Brain microvascular endothelial cell (primary cell): ENCODE results near the gene MESD.

Experiments used
- DNase-seq: peaks from one replicate; pipeline ENCODE4 v3.0.0-alpha.2; 2020
- H3K27ac ChIP-seq: fragments of 250-450 bp; sonication (Bioruptor Pico); 2 replicates; pipeline ENCODE4 v1.5.1; 2020; ENCODE audit warnings: mild to moderate bottlenecking, moderate library complexity
- H3K27me3 ChIP-seq: fragments of 250-450 bp; sonication (Bioruptor Pico); replicated peaks from 2 replicates; pipeline ENCODE4 v1.5.1; 2020; ENCODE audit warnings: mild to moderate bottlenecking
- H3K36me3 ChIP-seq: fragments of 250-450 bp; sonication (Bioruptor Pico); replicated peaks from 2 replicates; pipeline ENCODE4 v1.5.1; 2020; ENCODE audit warnings: mild to moderate bottlenecking
- H3K4me3 ChIP-seq: 2 replicates; pipeline ENCODE4 v1.5.1; 2011; ENCODE audit warnings: low read depth, mild to moderate bottlenecking, control low read depth, low read length, moderate library complexity
- in situ Hi-C: cut with HindIII; loops from 2 replicates; pipeline ENCODE4 v1.10.0; 2017; ENCODE audit warnings: low sequenced_read_pairs, low pct_ligation_motif_present
- TF ChIP-seq, protein P1 (sequence below): IDR thresholded peaks from 2 replicates; pipeline ENCODE4 v1.5.1; 2011; ENCODE audit warnings: low read depth, mild to moderate bottlenecking, moderate library complexity, low read length, control low read depth, inconsistent platforms; ENCODE audit errors: missing control alignments

MESD gene

DNA sequence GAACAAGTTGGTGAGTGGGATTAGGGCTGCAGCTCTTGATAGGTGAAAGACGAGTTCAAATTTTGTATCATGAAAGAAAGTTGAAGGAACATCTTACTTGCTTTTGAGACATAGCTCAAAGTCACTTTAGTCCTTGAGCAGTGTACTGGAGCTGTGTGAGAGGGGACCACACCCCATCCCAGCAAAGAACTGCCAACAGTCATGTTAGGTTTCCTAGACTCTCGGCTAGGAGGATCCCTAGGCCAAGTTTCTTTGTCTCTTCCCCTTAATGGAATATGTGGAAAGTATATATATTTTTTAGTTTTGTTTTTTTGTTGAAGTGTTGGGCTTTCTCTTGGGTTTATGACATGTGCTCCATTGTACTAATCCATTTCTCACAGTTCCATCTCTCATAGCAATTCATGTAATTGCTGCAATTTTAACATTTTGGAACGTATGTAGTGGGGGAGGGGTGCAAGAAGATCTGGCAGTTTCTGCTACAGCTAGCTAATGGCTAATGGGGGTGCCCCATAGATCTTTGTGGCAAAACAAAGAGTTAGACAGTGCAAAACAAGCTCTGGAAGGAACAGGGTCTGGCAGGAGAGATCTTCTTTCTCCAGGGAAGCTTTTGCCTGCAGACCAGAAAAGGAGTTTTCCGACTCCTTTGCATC, 36.2 kb upstream of the MESD start:
- TF ChIP-seq, protein P1, sequence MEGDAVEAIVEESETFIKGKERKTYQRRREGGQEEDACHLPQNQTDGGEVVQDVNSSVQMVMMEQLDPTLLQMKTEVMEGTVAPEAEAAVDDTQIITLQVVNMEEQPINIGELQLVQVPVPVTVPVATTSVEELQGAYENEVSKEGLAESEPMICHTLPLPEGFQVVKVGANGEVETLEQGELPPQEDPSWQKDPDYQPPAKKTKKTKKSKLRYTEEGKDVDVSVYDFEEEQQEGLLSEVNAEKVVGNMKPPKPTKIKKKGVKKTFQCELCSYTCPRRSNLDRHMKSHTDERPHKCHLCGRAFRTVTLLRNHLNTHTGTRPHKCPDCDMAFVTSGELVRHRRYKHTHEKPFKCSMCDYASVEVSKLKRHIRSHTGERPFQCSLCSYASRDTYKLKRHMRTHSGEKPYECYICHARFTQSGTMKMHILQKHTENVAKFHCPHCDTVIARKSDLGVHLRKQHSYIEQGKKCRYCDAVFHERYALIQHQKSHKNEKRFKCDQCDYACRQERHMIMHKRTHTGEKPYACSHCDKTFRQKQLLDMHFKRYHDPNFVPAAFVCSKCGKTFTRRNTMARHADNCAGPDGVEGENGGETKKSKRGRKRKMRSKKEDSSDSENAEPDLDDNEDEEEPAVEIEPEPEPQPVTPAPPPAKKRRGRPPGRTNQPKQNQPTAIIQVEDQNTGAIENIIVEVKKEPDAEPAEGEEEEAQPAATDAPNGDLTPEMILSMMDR: no peak
- Histone ChIP-seq H3K27me3 (no peaks in the 10 kb centered on the region), H3K4me3 (no peak overlapping the region), H3K27ac (no peak overlapping the region), H3K36me3 (no peaks in the 10 kb centered on the region)
- DNase-seq: no peak
- in situ Hi-C loops: no loop called here

DNA sequence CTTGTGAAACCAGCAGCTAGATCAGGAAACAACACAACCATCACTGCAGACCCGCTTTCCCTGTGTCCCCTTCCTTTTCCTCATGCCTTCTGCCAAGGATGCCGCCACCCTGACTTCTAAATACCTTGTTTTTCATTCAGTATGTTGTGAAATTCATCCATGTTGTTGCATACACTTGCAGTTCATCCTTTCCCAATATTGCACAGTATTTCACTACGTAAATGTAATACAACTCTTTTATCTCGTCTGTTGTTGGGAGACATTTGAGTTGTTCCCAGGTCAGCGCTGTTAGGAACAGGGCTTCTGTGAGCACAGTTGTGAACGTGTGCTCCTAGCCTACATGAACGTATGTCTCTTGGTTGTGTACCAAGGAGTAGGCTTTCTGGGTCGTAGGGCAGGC, 35.3 kb upstream of the MESD start:
- in situ Hi-C loops: no loop called here
- Histone ChIP-seq H3K36me3 (no peaks in the 10 kb centered on the region), H3K4me3 (no peak overlapping the region), H3K27ac (no peak overlapping the region), H3K27me3 (no peaks in the 10 kb centered on the region)
- TF ChIP-seq, protein P1: no peak
- no peak for DNase-seq

DNA sequence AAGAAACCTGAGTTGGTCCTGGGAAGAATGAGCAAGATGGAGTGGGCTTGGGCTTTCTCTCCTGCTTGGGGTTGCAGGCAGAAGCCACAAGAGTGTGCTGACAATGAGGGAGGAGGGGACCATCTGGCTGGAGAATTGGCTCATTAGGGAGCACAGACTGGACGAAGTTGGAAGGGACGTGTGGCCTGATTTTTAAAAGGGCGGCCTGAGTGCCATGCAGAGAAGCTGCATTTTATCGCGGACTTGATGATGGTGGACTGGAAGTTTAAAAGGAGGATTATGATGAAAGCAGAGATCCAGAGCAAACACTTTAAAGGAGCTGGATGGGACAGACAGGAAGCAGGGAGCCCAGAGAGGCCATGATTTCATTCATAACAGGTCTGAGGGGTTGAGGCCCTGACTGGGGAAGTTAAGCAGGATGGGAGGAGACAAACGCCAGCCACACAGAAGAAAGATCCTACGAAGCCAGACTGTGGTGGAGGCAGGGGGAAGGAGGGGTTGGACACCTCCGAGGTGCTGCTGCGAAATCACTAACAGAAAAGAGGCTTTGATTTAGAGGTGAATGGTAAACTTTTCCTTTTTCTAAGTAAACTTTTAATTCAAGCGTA, 34.8 kb upstream of the MESD start:
- TF ChIP-seq, protein P1: no peak
- Histone ChIP-seq H3K27me3 (no peaks in the 10 kb centered on the region), H3K36me3 (no peaks in the 10 kb centered on the region), H3K4me3 (no peak overlapping the region), H3K27ac (peak overlapping the region; percentile 57)
- no peak for DNase-seq
- in situ Hi-C loops: no loop called here

DNA sequence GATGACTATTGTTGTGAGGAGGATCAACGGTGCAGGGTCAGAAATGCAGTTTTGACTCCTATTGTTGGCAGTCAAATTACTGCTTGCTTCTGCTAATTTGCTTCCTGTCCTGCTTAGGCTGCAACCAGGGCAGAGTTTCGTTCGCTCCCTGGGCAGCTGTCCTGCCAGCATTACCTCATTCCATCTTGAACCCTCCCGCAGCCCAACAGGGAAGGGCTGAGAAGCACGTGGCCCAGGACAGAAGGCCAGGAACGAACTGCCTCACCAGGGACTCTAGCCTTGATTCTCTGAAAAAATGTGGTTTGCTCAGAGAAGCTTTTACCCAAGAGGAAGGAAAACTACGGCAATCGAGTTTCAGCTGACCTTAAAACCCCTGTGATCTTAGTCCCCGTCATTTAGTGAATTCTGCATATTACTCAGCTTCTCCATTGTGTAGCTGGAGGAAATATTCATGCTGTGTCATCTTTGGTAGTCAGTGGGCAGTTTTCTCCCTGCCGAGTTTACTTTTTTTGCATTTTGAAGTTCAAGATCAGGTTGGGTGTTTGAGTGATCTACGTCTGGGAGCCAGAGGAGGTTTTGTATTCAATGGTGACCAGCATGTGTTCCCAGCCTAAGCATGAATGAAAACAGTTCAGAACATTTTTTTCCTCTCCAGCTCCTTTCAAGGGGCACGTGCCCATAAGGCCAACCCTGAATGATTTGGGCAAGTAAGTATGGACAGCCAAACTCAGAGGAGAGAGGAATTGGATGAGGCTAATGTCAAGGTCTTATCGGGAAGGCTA, 34.1 kb upstream of the MESD start:
- Histone ChIP-seq H3K4me3 (no peak overlapping the region), H3K27me3 (no peaks in the 10 kb centered on the region), H3K27ac (peak overlapping the region; percentile 57), H3K36me3 (no peaks in the 10 kb centered on the region)
- peak; percentile 45 for DNase-seq
- in situ Hi-C loops: no loop called here
- TF ChIP-seq, protein P1: no peak

DNA sequence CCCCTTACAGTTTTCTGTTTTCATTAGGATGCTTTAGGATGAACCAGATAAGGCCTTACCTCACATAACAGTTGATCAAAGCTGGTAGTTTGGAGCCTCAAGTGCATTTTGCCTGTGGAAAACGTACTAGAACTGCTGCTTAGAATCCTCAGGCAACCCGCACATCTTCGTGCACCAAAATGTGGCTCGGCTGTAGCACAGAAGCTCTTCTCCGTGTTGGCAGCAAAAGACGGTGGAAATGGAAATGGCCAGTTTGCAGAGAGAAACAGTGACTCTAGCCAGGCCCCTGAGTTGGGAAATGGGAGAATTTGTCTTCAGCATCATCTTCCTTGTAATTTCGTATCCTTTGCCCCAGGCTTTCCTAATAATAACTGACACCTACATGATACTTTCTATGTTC, 31.7 kb upstream of the MESD start:
- Histone ChIP-seq H3K27ac (no peak overlapping the region), H3K4me3 (no peak overlapping the region), H3K36me3 (no peaks in the 10 kb centered on the region), H3K27me3 (no peaks in the 10 kb centered on the region)
- no peak for DNase-seq
- in situ Hi-C loops: no loop called here
- TF ChIP-seq, protein P1: no peak
